Nephron (organoid): ENCODE results near the gene ZACN.
A peak's percentile ranks its signal among the peaks of the same experiment; 100 is the strongest.
"Not testable (repeated sequence)": the region's sequence is repeated elsewhere in the genome, so short reads cannot be mapped to it uniquely, and the experiment has no call there.

Experiments used
- H3K27ac Mint-ChIP-seq, 3 experiments: 2 replicates each; pipeline ENCODE4 v1.8.0; 2020; ENCODE audit warnings: mixed read lengths in 3 of 3, mild to moderate bottlenecking in 2 of 3, moderate library complexity in 1 of 3
- H3K27me3 Mint-ChIP-seq: 2 replicates; pipeline ENCODE4 v1.8.0; 2021; ENCODE audit warnings: low read depth, mild to moderate bottlenecking, moderate library complexity, mixed read lengths
- H3K36me3 Mint-ChIP-seq: 2 replicates; pipeline ENCODE4 v1.8.0; 2020; ENCODE audit warnings: low read depth, mixed read lengths
- H3K4me1 Mint-ChIP-seq: 2 replicates; pipeline ENCODE4 v1.8.0; 2020; ENCODE audit warnings: mixed read lengths
- H3K4me3 Mint-ChIP-seq, 3 experiments: 2 replicates each; pipeline ENCODE4 v1.8.0; 2020; ENCODE audit warnings: mild to moderate bottlenecking in 3 of 3, mixed read lengths in 3 of 3, moderate library complexity in 2 of 3
- H3K9me3 Mint-ChIP-seq: 2 replicates; pipeline ENCODE4 v1.8.0; 2020; ENCODE audit warnings: mixed read lengths
- TF ChIP-seq, protein P1 (sequence below), 3 experiments: fragments of 200-600 bp; sonication (generic); IDR thresholded peaks; one replicate each; pipeline ENCODE4 v1.5.0; 2021; ENCODE audit warnings: antibody characterized with exemption in 3 of 3; ENCODE audit not compliant: unreplicated experiment in 3 of 3

ZACN gene

DNA sequence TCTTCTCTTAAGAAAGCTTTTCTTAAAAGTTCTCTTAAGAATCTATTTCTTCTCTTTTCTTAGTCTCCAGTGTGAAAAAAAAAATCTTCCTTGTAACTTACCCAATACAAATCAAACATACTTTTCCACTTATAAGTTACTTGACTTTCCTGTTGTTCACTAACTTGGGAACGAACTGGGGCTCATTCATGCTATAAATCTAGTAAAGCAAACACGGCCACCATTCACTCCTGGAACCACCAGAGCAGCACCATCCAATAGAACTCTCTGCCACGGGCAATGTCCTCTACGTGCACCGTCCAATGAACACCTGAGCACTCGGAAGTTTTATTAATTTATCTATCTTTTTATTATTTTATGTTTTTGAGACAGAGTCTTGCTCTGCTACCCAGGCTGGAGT is 27.4 kb upstream of the ZACN start:
- Mint-ChIP-seq H3K27me3 (no peaks in the 10 kb centered on the region), H3K36me3 (peaks cover 60% of the 10 kb centered on the region), H3K4me1 (peaks cover 13% of the 10 kb centered on the region), H3K4me3 (peak overlapping the region in 2 of 3 experiments; percentile 19 to 31), H3K27ac (peak overlapping the region; percentile 76 to 92 (median 80)), H3K9me3 (no peaks in the 10 kb centered on the region)
- TF ChIP-seq, protein P1, sequence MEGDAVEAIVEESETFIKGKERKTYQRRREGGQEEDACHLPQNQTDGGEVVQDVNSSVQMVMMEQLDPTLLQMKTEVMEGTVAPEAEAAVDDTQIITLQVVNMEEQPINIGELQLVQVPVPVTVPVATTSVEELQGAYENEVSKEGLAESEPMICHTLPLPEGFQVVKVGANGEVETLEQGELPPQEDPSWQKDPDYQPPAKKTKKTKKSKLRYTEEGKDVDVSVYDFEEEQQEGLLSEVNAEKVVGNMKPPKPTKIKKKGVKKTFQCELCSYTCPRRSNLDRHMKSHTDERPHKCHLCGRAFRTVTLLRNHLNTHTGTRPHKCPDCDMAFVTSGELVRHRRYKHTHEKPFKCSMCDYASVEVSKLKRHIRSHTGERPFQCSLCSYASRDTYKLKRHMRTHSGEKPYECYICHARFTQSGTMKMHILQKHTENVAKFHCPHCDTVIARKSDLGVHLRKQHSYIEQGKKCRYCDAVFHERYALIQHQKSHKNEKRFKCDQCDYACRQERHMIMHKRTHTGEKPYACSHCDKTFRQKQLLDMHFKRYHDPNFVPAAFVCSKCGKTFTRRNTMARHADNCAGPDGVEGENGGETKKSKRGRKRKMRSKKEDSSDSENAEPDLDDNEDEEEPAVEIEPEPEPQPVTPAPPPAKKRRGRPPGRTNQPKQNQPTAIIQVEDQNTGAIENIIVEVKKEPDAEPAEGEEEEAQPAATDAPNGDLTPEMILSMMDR (IDR thresholded peaks at IDR 0.05; ENCODE audit: unreplicated experiment in 3 of 3): no peak

DNA sequence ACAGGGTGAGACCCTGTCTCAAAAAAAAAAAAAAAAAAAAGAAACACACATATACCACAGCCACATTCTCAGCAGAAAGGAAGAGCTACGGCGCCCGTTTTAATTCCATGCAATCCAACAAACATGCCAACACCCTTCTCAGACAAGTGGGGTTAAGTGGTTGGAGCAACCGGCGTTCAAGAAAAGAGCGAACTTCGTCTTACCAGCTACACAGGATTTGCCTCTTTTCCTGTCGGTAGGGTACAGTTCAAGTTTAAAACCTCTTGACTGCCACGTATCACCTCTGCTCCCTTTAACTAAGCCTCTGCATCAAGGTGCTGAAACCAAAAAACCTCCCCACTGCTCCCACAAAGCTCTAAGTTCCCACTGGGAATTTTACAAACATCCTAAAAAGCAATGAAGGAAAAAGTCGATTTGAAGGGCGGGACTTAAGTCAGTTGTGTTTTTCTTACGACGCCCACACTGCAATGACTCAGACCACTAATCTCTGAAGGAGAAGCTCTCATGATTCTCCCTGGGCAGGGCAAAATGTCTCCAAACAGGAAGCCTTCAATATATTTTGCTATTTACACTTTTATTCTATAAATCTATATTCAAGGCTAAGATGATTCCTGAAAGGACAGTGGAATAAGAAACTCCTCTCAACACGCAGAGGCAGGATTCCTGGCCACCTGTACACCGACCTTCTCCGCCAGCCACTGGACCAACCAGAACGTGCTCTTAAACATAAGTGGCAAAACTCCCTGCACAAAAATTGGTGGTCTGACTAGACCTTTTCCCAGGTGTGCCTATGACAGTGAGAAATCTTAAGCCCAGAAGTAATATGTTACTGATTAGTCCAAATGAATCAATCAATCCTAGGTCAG is 25.5 kb upstream of the ZACN start:
- TF ChIP-seq, protein P1 (IDR thresholded peaks at IDR 0.05; ENCODE audit: unreplicated experiment in 3 of 3): no peak
- Mint-ChIP-seq H3K27ac (peak overlapping the region; percentile 40 to 83 (median 71)), H3K4me3 (no peak overlapping the region), H3K27me3 (no peaks in the 10 kb centered on the region), H3K9me3 (no peaks in the 10 kb centered on the region), H3K36me3 (peaks cover 63% of the 10 kb centered on the region), H3K4me1 (peaks cover 13% of the 10 kb centered on the region)

DNA sequence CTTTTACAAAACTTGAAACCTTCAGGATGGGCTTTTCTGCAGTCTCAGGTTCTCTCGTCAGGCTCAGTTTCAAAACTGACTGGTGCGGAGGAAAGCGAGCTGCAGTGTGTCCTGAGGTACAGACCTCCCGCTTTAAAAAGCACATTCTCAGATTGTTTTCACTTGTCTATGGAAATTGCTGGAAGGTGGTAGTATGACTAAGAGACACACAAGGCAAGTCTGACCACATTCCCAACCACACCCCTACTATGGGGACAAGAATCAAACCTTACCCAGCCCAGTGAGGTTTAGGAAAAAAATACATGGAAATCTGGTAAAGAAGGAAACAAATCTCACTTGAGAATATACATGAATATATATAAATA is 24.9 kb upstream of the ZACN start:
- Mint-ChIP-seq H3K36me3 (peaks cover 63% of the 10 kb centered on the region), H3K9me3 (no peaks in the 10 kb centered on the region), H3K27me3 (no peaks in the 10 kb centered on the region), H3K4me1 (peaks cover 13% of the 10 kb centered on the region), H3K4me3 (no peak overlapping the region), H3K27ac (peak overlapping the region in 2 of 3 experiments; percentile 71 to 83)
- TF ChIP-seq, protein P1 (IDR thresholded peaks at IDR 0.05; ENCODE audit: unreplicated experiment in 3 of 3): no peak

DNA sequence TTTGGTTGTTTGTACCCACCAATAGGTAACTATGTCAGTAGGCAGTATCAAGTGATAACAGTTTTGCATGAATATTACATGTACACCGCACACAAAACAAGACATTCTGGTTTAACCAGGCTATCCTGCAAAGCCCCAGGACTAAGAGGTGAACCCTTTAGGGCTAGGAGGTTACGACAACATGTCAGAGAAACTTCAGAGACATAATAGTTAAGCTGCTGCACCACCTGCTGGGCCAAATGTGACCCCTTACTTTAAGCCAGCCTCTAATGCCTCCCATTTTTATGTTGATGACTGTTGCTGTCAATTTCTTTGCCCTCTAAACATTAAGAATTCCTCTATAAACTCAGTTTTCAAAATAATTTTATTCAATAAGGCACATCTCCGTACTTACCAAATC is 22.1 kb upstream of the ZACN start:
- H3K4me3 Mint-ChIP-seq: no peak overlapping the region
- H3K4me1 Mint-ChIP-seq: peaks cover 8% of the 10 kb centered on the region
- no peak overlapping the region for H3K27ac Mint-ChIP-seq
- peaks cover 62% of the 10 kb centered on the region for H3K36me3 Mint-ChIP-seq
- H3K9me3 Mint-ChIP-seq: no peaks in the 10 kb centered on the region
- H3K27me3 Mint-ChIP-seq: no peaks in the 10 kb centered on the region
- TF ChIP-seq, protein P1 (IDR thresholded peaks at IDR 0.05; ENCODE audit: unreplicated experiment in 3 of 3): peak in 1 of 3 experiments; percentile 21

DNA sequence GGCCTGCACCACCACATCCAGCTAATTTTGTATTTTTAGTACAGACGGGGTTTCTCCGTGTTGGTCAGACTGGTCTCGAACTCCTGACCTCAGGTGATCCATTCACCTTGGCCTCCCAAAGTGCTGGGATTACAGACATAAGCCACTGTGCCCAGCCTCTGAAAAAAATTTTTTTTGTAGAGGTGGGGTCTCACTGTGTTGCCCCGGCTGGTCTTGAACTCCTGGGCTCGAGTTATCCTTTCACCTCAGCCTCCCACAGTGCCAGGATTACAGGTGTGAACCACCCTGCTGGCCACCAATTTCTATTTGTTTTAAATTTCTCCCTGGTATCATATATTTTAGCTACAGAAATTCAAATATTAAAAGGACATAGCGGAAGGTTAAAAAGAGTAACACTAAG is 20.7 kb upstream of the ZACN start:
- not testable (repeated sequence) for H3K27ac Mint-ChIP-seq, H3K27me3 Mint-ChIP-seq, H3K4me1 Mint-ChIP-seq, H3K4me3 Mint-ChIP-seq, H3K9me3 Mint-ChIP-seq
- H3K36me3 Mint-ChIP-seq: peaks cover 67% of the 10 kb centered on the region

DNA sequence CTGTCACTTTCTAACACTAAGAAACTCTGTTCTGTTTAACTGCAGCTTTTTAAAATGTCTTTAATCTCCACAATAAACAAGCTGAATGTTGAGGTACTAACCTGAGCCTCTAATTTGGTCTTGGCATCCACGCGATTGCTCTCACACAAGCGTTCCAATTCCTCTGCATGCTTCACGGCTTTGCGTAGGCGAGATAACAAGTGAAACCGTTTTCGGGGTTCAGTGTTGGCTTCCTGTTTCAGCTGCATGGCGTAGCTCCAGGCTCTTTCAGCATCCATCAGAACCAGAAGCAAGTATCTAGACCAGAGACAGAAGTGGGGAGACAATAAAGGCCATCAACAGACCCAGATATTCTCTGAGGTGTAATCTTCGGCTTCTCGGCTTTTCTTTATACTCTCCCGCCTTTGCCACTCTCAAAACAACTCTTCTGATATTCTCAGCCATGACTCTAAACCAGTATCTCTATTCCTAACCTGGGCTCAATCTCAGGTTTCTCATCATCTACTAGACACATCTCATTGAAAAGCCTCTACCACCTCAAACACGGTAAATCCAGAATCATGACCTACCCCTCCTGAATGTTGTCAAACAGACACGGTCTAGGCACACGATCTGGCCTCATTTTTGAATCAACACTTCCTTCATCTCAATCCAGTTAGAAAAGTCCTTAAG is 15.0 kb upstream of the ZACN start:
- no peaks in the 10 kb centered on the region for H3K4me1 Mint-ChIP-seq

More for the DNA sequence above, 15.0 kb upstream of the ZACN start:
- no peaks in the 10 kb centered on the region for H3K27me3 Mint-ChIP-seq
- TF ChIP-seq, protein P1 (IDR thresholded peaks at IDR 0.05; ENCODE audit: unreplicated experiment in 3 of 3): no peak
- H3K9me3 Mint-ChIP-seq: no peaks in the 10 kb centered on the region
- H3K36me3 Mint-ChIP-seq: peaks cover 71% of the 10 kb centered on the region
- H3K4me3 Mint-ChIP-seq: no peak overlapping the region
- H3K27ac Mint-ChIP-seq: no peak overlapping the region
